K562 (cell line): ENCODE results near the gene ZCCHC3. TPM values are rescaled to one million over a fixed set of nuclear protein-coding genes. Genes with fewer than 3 reads are reported as not detected.

Experiments used
- ATAC-seq: fragments of 200-7000 bp; cut with Tn5 transposase; 3 replicates; pipeline ENCODE4 v1.9.1; 2020; ENCODE audit warnings: moderate library complexity
- BruUV-seq: library from RNA; stranded (reverse); fragments of 400-500 nt; replicated peaks from 2 replicates; lab custom pipeline; 2021; lab: Mats Ljungman, UMichigan
- CTCF ChIA-PET: fragments of 300-600 bp; formaldehyde crosslinking; extraction: SDS; loops from one replicate; lab custom pipeline; 2021; ENCODE audit warnings: low intra/inter-chr PET ratio; lab: Yijun Ruan, JAX
- POLR2A ChIA-PET: fragments of 300-600, 350-650 bp; sonication (Branson Sonifier 250); formaldehyde crosslinking; extraction: SDS; loops from one replicate; lab custom pipeline; 2021; ENCODE audit warnings: antibody characterized with exemption, inconsistent platforms; lab: Yijun Ruan, JAX
- DNase-seq, 4 experiments: peaks; one replicate each; pipeline versions ENCODE4 v3.0.0 to v3.0.0-alpha.2; 2011 to 2018; ENCODE audit warnings: low spot score in 3 of 4, mixed read lengths in 3 of 4; ENCODE audit errors: extremely low read depth in 1 of 4
- FAIRE-seq: peaks from 2 replicates; lab custom pipeline; 2011; peaks lifted over from hg19 to GRCh38; lab: Jason Lieb, UNC
- H2AFZ ChIP-seq: 2 replicates; pipeline ENCODE4 v1.6.0; 2011; ENCODE audit warnings: low read depth, low read length, control low read depth, inconsistent platforms
- H3K27ac ChIP-seq: fragments of 200-600 bp; 3 replicates; pipeline ENCODE4 v1.8.0; 2011; ENCODE audit warnings: low read depth, mild to moderate bottlenecking, control low read depth, inconsistent platforms, low read length, moderate library complexity, mixed read lengths; ENCODE audit errors: extremely low read depth
- H3K27me3 ChIP-seq, 2 experiments: fragments of 300-600 bp in 1 of 2; 2 replicates in 1 of 2; 3 replicates in 1 of 2; pipeline versions ENCODE4 v1.6.0 to v1.8.0; 2011; ENCODE audit warnings: inconsistent platforms in 2 of 2, low read length in 2 of 2, mild to moderate bottlenecking in 1 of 2, mixed read lengths in 1 of 2, moderate library complexity in 1 of 2; ENCODE audit not compliant: control insufficient read depth in 2 of 2, insufficient read depth in 2 of 2
- H3K36me3 ChIP-seq: fragments of 300-600 bp; 3 replicates; pipeline ENCODE4 v1.8.0; 2011; ENCODE audit warnings: mild to moderate bottlenecking, low read length, inconsistent platforms; ENCODE audit not compliant: control insufficient read depth, insufficient read depth
- H3K4me1 ChIP-seq, 2 experiments: fragments of 200-600 bp in 1 of 2; replicated peaks in 1 of 2; 2 replicates in 1 of 2; 3 replicates in 1 of 2; pipeline versions ENCODE4 v1.5.1 to v1.8.0; 2011; ENCODE audit warnings: inconsistent platforms in 2 of 2, low read length in 2 of 2, mild to moderate bottlenecking in 1 of 2, mixed read lengths in 1 of 2, moderate library complexity in 1 of 2; ENCODE audit not compliant: control insufficient read depth in 2 of 2, insufficient read depth in 2 of 2
- H3K4me2 ChIP-seq: 2 replicates; pipeline ENCODE4 v1.6.1; 2011; ENCODE audit warnings: low read length, control low read depth, inconsistent platforms, mixed read lengths; ENCODE audit not compliant: insufficient read depth
- H3K4me3 ChIP-seq: fragments of 200-600 bp; sonication (generic), shearing (Covaris generic); 2 replicates; pipeline ENCODE4 v1.5.1; 2016; ENCODE audit warnings: control low read depth, inconsistent platforms
- H3K79me2 ChIP-seq: fragments of 200-600 bp; 3 replicates; pipeline ENCODE4 v1.8.0; 2011; ENCODE audit warnings: low read length, inconsistent platforms; ENCODE audit not compliant: control insufficient read depth, insufficient read depth
- H3K9ac ChIP-seq, 2 experiments: 2 replicates each; pipeline versions ENCODE4 v1.6.0 to v1.6.1; 2011; ENCODE audit warnings: low read depth in 2 of 2, low read length in 2 of 2, control low read depth in 1 of 2, inconsistent platforms in 1 of 2, mild to moderate bottlenecking in 1 of 2, mixed read lengths in 1 of 2; ENCODE audit not compliant: insufficient read depth in 1 of 2
- H3K9me1 ChIP-seq: one replicate; pipeline ENCODE4 v1.6.0; 2011; ENCODE audit warnings: inconsistent platforms, mild to moderate bottlenecking, low read length, moderate library complexity; ENCODE audit not compliant: control insufficient read depth, insufficient read depth
- H3K9me3 ChIP-seq: replicated peaks from 2 replicates; pipeline ENCODE4 v1.5.1; 2011; ENCODE audit warnings: low read depth, low read length, inconsistent platforms; ENCODE audit not compliant: control insufficient read depth, insufficient read depth
- H4K20me1 ChIP-seq: replicated peaks from 2 replicates; pipeline ENCODE4 v1.6.1; 2011; ENCODE audit warnings: low read length, inconsistent platforms, mixed read lengths; ENCODE audit not compliant: control insufficient read depth, insufficient read depth
- CHD1 ChIP-seq: fragments of 200-600 bp; sonication (generic); IDR thresholded peaks from one replicate; pipeline ENCODE4 v1.6.1; 2012; ENCODE audit warnings: mild to moderate bottlenecking, moderate library complexity, low read length, inconsistent platforms
- HOXB6 ChIP-seq: fragments of 250-450 bp; sonication (Bioruptor Pico); IDR thresholded peaks from 2 replicates; pipeline ENCODE4 v1.5.1; 2022; ENCODE audit warnings: mild to moderate bottlenecking, borderline replicate concordance
- REST ChIP-seq, 2 experiments: fragments of 450-650 bp; formaldehyde crosslinking in 1 of 2; IDR thresholded peaks; 2 replicates each; pipeline versions ENCODE4 v1.4.0 to v1.6.1; 2014 to 2020; ENCODE audit warnings: mild to moderate bottlenecking in 2 of 2, borderline replicate concordance in 1 of 2, low read depth in 1 of 2
- TGIF2 ChIP-seq: sonication (generic); formaldehyde crosslinking; IDR thresholded peaks from 2 replicates; pipeline ENCODE4 v1.8.1; 2022; ENCODE audit warnings: mild to moderate bottlenecking, missing genetic modification reagents, moderate library complexity
- ZNF518B ChIP-seq: fragments of 250-450 bp; sonication (Bioruptor Pico); IDR thresholded peaks from 2 replicates; pipeline ENCODE4 v1.5.0; 2021; ENCODE audit warnings: mild to moderate bottlenecking, moderate library complexity
- ZNF717 ChIP-seq: fragments of 250-450 bp; sonication (Bioruptor Pico); IDR thresholded peaks from 2 replicates; pipeline ENCODE4 v1.5.0; 2021
- ZSCAN29 ChIP-seq: fragments of 450-650 bp; IDR thresholded peaks from 2 replicates; pipeline ENCODE4 v1.6.1; 2017
- WGBS: fragments of 100-300 bp; shearing (Covaris generic); methylation state at CpG from one replicate; pipeline ENCODE4 v1.1.6; 2016; ENCODE audit warnings: low coverage, mixed read lengths; ENCODE audit not compliant: insufficient coverage; ENCODE audit errors: missing lambda C conversion rate; 5-methylcytosine and 5-hydroxymethylcytosine counted together
- in situ Hi-C: fragments of 300-500 bp; cut with MboI; formaldehyde crosslinking; loops from 4 replicates; pipeline ENCODE4 v1.15.0; 2018; ENCODE audit warnings: inconsistent platforms, mixed read lengths
- intact Hi-C: fragments of 100-400 bp; cut with micrococcal nuclease; formaldehyde crosslinking; loops from 2 replicates; pipeline ENCODE4 v1.14.2; 2022
- polyA plus RNA-seq, 8 experiments: library from polyadenylated mRNA; depleted of rRNA in 4 of 8; stranded (reverse) in 5 of 8; unstranded in 3 of 8; fragments of >200 nt; fragmentation: Nextera tagmentation in 2 of 8; fragmentation: Illumina TruSeq in 1 of 8; extraction: Ambion mirVana in 2 of 8; extraction: Trizol in 1 of 8; gene quantifications; 2 replicates each; pipeline versions ENCODE4 v1.2.1 to v1.2.3, GENCODE V29; 2011 to 2014; ENCODE audit warnings: inconsistent platforms in 1 of 8, missing spikeins in 1 of 8
- total RNA-seq, 7 experiments: library from RNA; depleted of rRNA in 6 of 7; stranded (reverse); fragments of >200 nt in 6 of 7; fragmentation: Illumina TruSeq in 2 of 7; extraction: Trizol in 2 of 7; gene quantifications; 2 replicates each; pipeline versions ENCODE4 v1.2.1 to v1.2.3, GENCODE V29; 2011 to 2021; ENCODE audit warnings: low replicate concordance in 1 of 7
- TF ChIP-seq, protein P1 (sequence below): fragments of 250-450 bp; sonication (Bioruptor Pico); IDR thresholded peaks from 2 replicates; pipeline ENCODE4 v1.5.0; 2020; ENCODE audit warnings: mild to moderate bottlenecking

The ZCCHC3 gene
- total and polyA plus RNA-seq, 9 of the 15 experiments (the other 6 are each of a cell fraction or from before 2014, with no cell fraction given), result 2.8 to 23.3 (median 16.5) TPM

DNA sequence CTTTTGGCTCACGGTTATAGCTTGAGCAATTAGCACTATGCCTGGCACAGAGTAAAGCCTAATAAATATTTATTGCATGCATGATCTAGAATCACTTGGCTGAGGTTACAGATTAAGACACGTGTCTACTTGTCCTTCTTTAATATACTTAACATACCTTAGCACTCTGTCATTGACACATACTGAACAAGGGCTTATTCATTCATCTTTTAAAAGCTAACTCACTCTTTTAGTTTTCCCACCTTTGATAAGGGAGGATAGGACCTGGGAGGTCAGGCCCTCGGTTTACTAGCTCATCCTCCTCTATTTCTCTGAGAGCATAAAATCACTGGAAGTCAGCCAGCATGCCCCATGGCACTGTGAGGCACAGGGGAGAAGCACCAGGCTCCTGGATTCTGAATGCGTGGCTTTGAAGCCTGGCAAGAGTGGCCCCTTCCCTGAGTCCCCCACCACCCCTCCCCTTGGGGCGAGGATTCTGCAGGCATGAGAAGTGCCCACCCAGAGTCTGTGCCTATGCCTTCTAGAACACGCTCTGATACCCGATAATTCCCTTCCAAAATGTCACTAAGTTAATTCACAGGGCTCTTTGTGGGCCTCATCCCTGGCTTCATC lies 11.2 kb downstream of the ZCCHC3 start:
- no peak overlapping the region for H3K9ac ChIP-seq
- peaks cover 0 to 4% of the 10 kb centered on the region in 2 experiments; a peak in 2 of 5 replicates for H3K4me1 ChIP-seq
- H3K27ac ChIP-seq, result no peak overlapping the region
- no peak overlapping the region for H2AFZ ChIP-seq
- H3K4me2 ChIP-seq, result no peak overlapping the region
- no peaks in the 10 kb centered on the region for H3K79me2 ChIP-seq
- intact Hi-C loops, result no loop called here
- ChIA-PET POLR2A (interaction anchor here (0.7 to 2.0 kb wide), 3 partner anchors 8 to 39 kb away, joined by 3 to 7 read pairs (median 4); partner anchors contain the start of gene NRSN2), CTCF (no interaction called here)
- H4K20me1 ChIP-seq, result no peaks in the 10 kb centered on the region
- no peaks in the 10 kb centered on the region for H3K36me3 ChIP-seq
- 43% methylated on average over 6 of the region's 7 CpGs for WGBS
- no TSS peak for BruUV-seq
- ATAC-seq (no peak), DNase-seq (no peak), FAIRE-seq (no peak)
- H3K9me3 ChIP-seq, result no peaks in the 10 kb centered on the region
- H3K27me3 ChIP-seq, result no peaks in the 10 kb centered on the region
- in situ Hi-C loops, result no loop called here
- H3K9me1 ChIP-seq, result no peaks in the 10 kb centered on the region
- H3K4me3 ChIP-seq, result no peak overlapping the region
- TF ChIP-seq, protein P1, sequence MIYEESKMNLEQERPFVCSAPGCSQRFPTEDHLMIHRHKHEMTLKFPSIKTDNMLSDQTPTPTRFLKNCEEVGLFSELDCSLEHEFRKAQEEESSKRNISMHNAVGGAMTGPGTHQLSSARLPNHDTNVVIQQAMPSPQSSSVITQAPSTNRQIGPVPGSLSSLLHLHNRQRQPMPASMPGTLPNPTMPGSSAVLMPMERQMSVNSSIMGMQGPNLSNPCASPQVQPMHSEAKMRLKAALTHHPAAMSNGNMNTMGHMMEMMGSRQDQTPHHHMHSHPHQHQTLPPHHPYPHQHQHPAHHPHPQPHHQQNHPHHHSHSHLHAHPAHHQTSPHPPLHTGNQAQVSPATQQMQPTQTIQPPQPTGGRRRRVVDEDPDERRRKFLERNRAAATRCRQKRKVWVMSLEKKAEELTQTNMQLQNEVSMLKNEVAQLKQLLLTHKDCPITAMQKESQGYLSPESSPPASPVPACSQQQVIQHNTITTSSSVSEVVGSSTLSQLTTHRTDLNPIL (CRISPR knock-in tag), result no peak
- TF ChIP-seq ZNF717 (CRISPR knock-in tag) (no peak), ZNF518B (CRISPR knock-in tag) (no peak), TGIF2 (CRISPR knock-in tag) (no peak), CHD1 (no peak), ZSCAN29 (no peak), REST (IDR thresholded peaks at IDR 0.05; ENCODE audit: borderline replicate concordance) (no peak), REST (CRISPR knock-in tag; IDR thresholded peaks at IDR 0.05; ENCODE audit: low read depth) (no peak), HOXB6 (CRISPR knock-in tag) (no peak)
